HG03565 (cell line): ENCODE measurements around the gene GAB2.

ENCODE experiments used
- ATAC-seq: cut with Tn5 transposase; IDR thresholded peaks from one replicate; pipeline ENCODE4 v1.9.1; 2021; ENCODE audit warnings: mild to moderate bottlenecking, moderate library complexity; ENCODE audit not compliant: unreplicated experiment

Gene GAB2

GRCh38 chr11:78213526-78214330, 203.9 kb downstream of the GAB2 start:
- no peak for ATAC-seq

DNA sequence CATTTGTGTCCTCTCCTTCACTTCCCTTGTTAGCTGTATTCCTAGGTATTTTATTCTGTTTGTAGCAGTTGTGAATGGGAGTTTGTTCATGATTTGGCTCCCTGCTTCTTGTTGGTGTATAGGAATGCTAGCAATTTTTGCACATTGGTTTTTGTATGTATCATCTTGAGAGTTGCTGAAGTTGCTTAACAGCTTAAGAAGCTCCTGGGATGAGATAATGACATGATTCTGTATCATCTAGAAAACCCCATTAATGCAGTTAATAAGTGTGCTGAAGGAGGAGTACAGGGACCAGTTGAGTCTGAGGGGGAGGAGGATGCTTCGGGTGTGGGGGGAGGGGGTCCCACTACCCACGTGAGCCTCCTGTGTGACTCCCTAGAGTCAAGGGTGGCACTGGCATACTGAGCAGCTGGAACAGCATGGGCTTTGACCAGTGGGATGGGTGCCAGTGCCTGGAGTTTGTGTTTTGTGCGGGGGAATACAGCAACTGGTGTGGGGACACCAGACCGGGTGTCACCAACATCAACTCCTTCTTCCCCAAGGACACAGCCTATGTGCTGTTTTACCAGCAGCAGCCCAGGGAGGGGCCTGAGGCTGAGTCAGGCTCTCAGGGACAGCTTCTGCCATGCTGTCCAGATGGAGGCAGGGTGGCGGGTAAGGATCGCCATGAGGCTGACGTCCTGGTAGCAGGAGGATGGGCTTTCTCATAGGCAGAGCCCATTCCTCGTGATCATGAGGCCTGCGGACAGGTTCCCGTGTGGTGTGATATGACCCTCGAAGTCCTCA, 204.8 kb downstream of the GAB2 start:
- ATAC-seq: no peak

- ATAC-seq: no peak
Observed at GRCh38 chr11:78211565-78211964, 206.1 kb downstream of the GAB2 start.

- no peak for ATAC-seq
Observed at GRCh38 chr11:78210000-78210608, 207.5 kb downstream of the GAB2 start.

GRCh38 chr11:78209478-78209877, 208.1 kb downstream of the GAB2 start:
- ATAC-seq: no peak

GRCh38 chr11:78208257-78209165, 209.1 kb downstream of the GAB2 start:
- ATAC-seq: no peak

- no peak for ATAC-seq
Observed at GRCh38 chr11:78207532-78208256, 209.9 kb downstream of the GAB2 start.

DNA sequence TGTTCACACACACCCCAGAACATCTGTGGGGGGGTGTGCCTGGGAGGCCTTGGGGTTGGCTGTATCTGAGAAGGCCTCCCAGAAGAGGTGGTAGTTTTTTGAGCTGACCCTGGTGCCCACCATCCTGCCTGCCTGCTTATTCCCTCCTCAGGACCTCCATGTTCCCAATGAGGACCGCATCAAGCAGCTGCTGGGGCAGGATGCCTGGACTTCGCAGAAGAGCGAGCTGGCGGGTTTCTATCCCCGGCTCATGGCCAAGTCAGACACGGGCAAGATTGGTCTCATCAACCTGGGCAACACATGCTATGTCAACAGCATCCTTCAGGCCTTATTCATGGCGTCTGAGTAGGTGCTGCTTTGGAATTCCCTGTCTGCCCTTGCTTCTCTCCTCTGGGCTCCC, 211.9 kb downstream of the GAB2 start:
- no peak for ATAC-seq

DNA sequence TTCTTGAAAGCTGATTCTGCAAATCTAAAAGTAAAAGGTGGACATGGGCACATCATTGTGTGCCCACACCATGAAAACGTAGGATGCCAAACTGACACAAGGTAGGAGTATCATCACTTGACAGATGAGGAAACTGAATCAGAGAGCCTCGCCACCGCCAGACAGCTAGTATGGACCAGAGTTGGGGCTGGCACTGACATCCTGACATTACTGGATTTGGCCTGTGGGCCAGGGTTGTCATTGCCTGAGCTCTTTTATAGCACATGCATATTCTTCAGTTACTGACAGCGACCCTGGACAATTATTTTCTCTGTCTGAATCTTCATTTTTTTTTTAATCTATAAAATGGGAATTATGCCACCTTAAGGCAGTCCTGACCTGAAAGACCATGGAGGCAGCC, 212.4 kb downstream of the GAB2 start:
- no peak for ATAC-seq

GRCh38 chr11:78203184-78203583, 214.4 kb downstream of the GAB2 start:
- ATAC-seq: no peak

- no peak for ATAC-seq
Observed at GRCh38 chr11:78202733-78203167, 214.9 kb downstream of the GAB2 start.

DNA sequence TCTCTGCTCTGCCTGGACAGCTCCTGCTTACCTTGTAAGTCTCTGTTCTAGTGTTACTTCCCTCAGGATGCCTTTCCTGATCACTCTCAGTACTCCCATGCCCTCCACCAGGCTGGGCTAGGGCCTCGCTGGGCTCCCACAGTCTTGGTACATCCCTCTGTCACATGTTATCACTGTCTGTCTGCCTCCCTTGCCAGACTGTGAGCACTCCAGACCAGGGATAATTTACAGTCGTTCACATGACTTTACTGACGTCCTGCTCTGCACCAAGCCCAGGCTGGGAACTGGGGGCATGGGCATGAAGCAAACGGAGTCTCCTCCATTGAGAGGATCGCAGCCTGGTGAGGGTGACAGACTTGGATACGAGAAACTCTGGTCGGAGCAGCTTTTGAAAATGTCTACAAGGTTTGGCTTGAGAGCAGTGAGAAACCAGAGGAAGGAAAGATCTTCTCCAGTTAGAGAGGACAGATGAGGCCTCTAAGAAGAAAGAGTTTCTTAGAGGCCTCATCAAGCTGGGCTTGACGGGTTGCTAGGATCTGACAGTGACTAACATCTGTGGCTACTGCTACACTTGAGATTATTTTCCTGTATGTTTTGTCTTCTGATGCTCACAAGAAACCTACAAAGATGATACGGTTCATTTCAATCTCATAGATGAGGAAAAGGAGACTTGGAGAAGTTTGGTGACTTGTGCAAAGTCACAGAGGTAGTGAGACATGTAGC, 216.4 kb downstream of the GAB2 start:
- no peak for ATAC-seq

GRCh38 chr11:78200553-78200952, 217.1 kb downstream of the GAB2 start:
- ATAC-seq: no peak

DNA sequence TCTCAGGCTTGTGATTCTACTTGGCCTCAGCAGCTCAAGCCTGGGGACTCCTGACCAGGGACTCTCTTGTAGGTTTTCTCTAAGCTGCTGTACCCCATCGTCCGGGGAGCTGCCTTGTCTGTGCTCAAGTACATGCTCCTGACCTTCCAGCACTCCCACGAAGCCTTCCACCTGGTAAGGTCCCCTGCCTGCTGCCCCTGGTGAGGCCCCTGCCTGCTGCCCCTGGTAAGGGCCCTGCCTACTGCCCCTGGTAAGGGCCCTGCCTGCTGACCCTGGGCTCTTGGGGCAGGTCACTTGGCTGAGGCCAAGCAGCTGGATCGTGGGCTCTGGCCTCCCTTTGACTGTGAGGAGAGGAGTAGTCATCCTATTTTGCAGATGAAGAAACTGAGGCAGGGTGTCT, 217.6 kb downstream of the GAB2 start:
- no peak for ATAC-seq

- ATAC-seq: no peak
Observed at GRCh38 chr11:78199653-78200015, 218.0 kb downstream of the GAB2 start.

- ATAC-seq: no peak
Observed at GRCh38 chr11:78199015-78199652, 218.5 kb downstream of the GAB2 start.

DNA sequence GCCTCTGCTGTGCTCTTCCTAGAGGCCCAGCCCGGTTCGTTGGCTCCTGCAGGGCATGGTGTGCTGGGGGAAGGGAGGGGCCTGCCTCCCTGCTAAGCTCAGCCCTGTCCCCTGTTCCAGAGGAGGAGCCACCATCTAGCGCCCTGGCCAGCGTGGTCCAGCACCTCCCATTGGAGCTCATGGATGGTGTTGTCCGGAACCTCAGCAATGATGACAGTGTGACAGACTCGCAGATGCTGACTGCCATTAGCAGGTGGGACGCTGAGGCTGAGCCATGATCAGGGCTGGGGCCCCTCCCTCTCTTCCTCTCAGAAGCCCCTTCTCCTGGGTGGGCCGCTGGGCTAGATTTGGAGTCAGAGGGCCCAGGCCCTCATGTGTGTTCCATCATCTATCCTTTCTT, 219.8 kb downstream of the GAB2 start:
- ATAC-seq: no peak

DNA sequence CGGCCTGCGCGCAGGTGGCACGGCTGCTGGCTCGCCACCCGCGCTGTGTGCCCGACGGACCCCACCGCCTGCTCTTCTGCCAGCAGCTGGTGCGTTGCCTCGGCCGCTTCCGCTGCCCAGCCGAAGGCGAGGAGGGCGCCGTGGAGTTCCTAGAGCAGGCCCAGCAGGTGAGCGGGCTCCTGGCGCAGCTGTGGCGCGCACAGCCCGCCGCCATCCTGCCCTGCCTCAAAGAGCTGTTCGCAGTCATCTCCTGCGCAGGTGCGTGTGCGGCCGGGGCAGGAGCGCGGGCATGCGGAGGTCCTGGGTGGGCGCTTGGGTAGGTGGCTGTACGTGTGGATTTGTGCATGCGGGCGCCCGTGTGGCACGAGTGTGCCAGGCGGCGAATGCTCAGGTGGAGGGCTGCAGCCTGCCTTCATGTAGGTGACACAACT, 220.9 kb downstream of the GAB2 start:
- no peak for ATAC-seq
